Breast epithelium (tissue), 3 donors: ENCODE results near the gene DPYD.

ENCODE experiments used
- POLR2A ChIP-seq: fragments of 450-650 bp; IDR thresholded peaks from one replicate; pipeline ENCODE4 v1.6.1; 2016; ENCODE audit warnings: antibody characterized with exemption, mild to moderate bottlenecking, moderate library complexity
- POLR2AphosphoS5 ChIP-seq, 3 donors: sonication (generic); formaldehyde crosslinking; IDR thresholded peaks; one replicate each; pipeline ENCODE4 v1.6.1; 2017; ENCODE audit warnings: antibody characterized with exemption in 3 of 3
- TF ChIP-seq, protein P1 (sequence below), 3 donors: fragments of 450-650 bp; IDR thresholded peaks; one replicate each; pipeline ENCODE4 v1.5.1; 2016 to 2017; ENCODE audit warnings: antibody characterized with exemption in 3 of 3, mild to moderate bottlenecking in 3 of 3, moderate library complexity in 3 of 3

DNA sequence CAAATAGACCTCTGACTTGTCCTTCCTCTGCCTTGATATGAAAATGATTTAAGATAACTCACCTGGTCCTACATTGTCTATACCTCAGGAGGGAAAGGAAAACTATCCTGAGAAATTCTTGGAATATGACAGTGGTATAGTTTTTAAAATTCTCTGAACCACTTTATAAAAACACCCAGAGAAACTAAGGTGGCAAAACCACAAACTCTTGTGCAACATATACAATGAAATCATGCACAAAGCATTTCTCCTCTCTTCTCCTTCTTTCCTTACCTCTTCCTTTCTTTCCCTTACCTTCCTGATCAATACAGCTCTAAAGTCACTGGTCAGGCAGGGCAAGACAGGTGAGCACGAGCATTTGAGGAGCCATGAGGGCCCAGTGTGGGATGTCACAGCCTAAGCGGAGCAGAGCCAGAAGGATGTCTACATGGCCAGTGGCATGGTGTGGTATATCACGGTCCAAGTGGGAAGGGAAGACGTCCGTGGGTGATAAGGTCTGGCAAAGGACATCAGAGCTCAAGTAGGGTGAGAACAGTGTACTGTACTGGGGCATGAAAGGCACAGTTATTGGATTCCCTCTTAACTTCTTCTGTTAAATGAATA, 543.3 kb downstream of the DPYD start:
- TF ChIP-seq POLR2A, result no peak
- TF ChIP-seq, protein P1, sequence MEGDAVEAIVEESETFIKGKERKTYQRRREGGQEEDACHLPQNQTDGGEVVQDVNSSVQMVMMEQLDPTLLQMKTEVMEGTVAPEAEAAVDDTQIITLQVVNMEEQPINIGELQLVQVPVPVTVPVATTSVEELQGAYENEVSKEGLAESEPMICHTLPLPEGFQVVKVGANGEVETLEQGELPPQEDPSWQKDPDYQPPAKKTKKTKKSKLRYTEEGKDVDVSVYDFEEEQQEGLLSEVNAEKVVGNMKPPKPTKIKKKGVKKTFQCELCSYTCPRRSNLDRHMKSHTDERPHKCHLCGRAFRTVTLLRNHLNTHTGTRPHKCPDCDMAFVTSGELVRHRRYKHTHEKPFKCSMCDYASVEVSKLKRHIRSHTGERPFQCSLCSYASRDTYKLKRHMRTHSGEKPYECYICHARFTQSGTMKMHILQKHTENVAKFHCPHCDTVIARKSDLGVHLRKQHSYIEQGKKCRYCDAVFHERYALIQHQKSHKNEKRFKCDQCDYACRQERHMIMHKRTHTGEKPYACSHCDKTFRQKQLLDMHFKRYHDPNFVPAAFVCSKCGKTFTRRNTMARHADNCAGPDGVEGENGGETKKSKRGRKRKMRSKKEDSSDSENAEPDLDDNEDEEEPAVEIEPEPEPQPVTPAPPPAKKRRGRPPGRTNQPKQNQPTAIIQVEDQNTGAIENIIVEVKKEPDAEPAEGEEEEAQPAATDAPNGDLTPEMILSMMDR (IDR thresholded peaks at IDR 0.05), result no peak
- TF ChIP-seq POLR2AphosphoS5 (IDR thresholded peaks at IDR 0.05), result no peak
